ENCODE data around the gene TLCD1. TPM values are rescaled to one million over a fixed set of nuclear protein-coding genes. Genes with fewer than 3 reads are reported as not detected.

Gene TLCD1
- total RNA-seq, 1 experiment from 2014 or later = 50.7 TPM

- Histone ChIP-seq H2BK12ac (ENCODE audit: insufficient read length, low read depth, low read length) (no peak overlapping the region), H4K91ac (ENCODE audit: insufficient read length, low read depth, low read length) (no peak overlapping the region), H2BK20ac (ENCODE audit: low read depth, low read length, poor library complexity, severe bottlenecking) (no peak overlapping the region), H3K4me1 (ENCODE audit: insufficient read depth, low read length) (peaks cover 10% of the 10 kb centered on the region; the same call in 1 of the 2 replicates), H3K56ac (ENCODE audit: insufficient read length, low read depth, low read length) (no peak overlapping the region), H3K14ac (ENCODE audit: insufficient read depth, low read length) (no peak overlapping the region), H4K20me1 (ENCODE audit: control insufficient read depth, insufficient read depth, insufficient read length) (no peaks in the 10 kb centered on the region), H3T11ph (ENCODE audit: low read length) (no peak overlapping the region), H3K27me3 (ENCODE audit: insufficient read depth, low read length) (no peaks in the 10 kb centered on the region), H4K8ac (replicated peaks; ENCODE audit: insufficient read length, low read depth, low read length) (no peak overlapping the region), H3K9me3 (ENCODE audit: control insufficient read depth, low read depth, low read length) (no peaks in the 10 kb centered on the region), H4K5ac (ENCODE audit: insufficient read length, low read depth, low read length) (no peak overlapping the region), H2BK5ac (ENCODE audit: insufficient read length, low read length) (no peak overlapping the region), H3K27ac (ENCODE audit: insufficient read length, low read depth, low read length) (no peak overlapping the region), H3K79me2 (ENCODE audit: insufficient read depth, low read length) (no peaks in the 10 kb centered on the region), H3K23me2 (ENCODE audit: insufficient read length, low read depth, low read length, poor library complexity, severe bottlenecking) (no peaks in the 10 kb centered on the region), H3K4me2 (ENCODE audit: insufficient read depth, insufficient read length, low read length) (no peak overlapping the region), H3K23ac (ENCODE audit: insufficient read length, low read depth, low read length) (no peak overlapping the region), H2BK15ac (ENCODE audit: low read depth, low read length) (no peak overlapping the region), H3K4ac (ENCODE audit: low read depth, low read length) (no peak overlapping the region), H3K9ac (ENCODE audit: extremely low read depth, insufficient read length, low read length) (no peak overlapping the region), H2AK5ac (ENCODE audit: insufficient read length, low read length) (no peak overlapping the region), H2AFZ (ENCODE audit: low read length) (no peak overlapping the region), H3K18ac (ENCODE audit: insufficient read length, low read depth, low read length) (no peak overlapping the region), H2BK120ac (ENCODE audit: low read depth, low read length, poor library complexity, severe bottlenecking) (no peak overlapping the region), H3K79me1 (ENCODE audit: insufficient read depth, low read depth, low read length, poor library complexity, severe bottlenecking) (no peaks in the 10 kb centered on the region)
- H3K4me3 Mint-ChIP-seq = no peak overlapping the region
- no peak for DNase-seq
- peaks cover 1% of the 10 kb centered on the region; the same call in 1 of the 2 replicates for H3K27me3 Mint-ChIP-seq (ENCODE audit: low read depth)
- peaks cover 18 to 23% of the 10 kb centered on the region in 2 experiments for H3K4me1 Mint-ChIP-seq
- H3K36me3 Mint-ChIP-seq (ENCODE audit: insufficient read depth in 1 of 3, low read depth in 3 of 3) = peaks cover 46 to 68% (median 54%) of the 10 kb centered on the region in 3 experiments
- H3K9me3 Mint-ChIP-seq = no peaks in the 10 kb centered on the region
- no CpG with 5 or more reads among the region's 7 CpGs for WGBS (ENCODE audit: extremely low coverage, insufficient read length, low lambda C conversion rate)
- TF ChIP-seq CTCF (conservative IDR thresholded peaks at IDR 0.05) = no peak
- H3K27ac Mint-ChIP-seq = no peak overlapping the region
These were observed 29.5 kb upstream of the TLCD1 start for GRCh38 chr17:28755486-28755885.

Data from H9 (cell line).